HepG2 (cell line): ENCODE results near the gene SFXN2. TPM values are rescaled to one million over a fixed set of nuclear protein-coding genes. Genes with fewer than 3 reads are reported as not detected.
A peak's percentile ranks its signal among the peaks of the same experiment; 100 is the strongest.

Experiments used
- BHLHE40 ChIP-seq: IDR thresholded peaks from 2 replicates; pipeline ENCODE4 v1.6.1; 2011; ENCODE audit warnings: low read length, improper control_type of control experiment
- ELF4 ChIP-seq: sonication (generic); formaldehyde crosslinking; IDR thresholded peaks from 2 replicates; pipeline ENCODE4 v1.5.0; 2020; ENCODE audit warnings: missing genetic modification reagents, mild to moderate bottlenecking, moderate library complexity, borderline replicate concordance
- KAT7 ChIP-seq: IDR thresholded peaks from 2 replicates; pipeline ENCODE4 v1.6.1; 2018; ENCODE audit warnings: borderline replicate concordance, missing compliant biosample characterization
- MBNL3 ChIP-seq: fragments of 250-450 bp; sonication (Bioruptor Pico); conservative IDR thresholded peaks from 2 replicates; pipeline ENCODE4 v1.8.0; 2022; ENCODE audit warnings: mild to moderate bottlenecking, inconsistent platforms
- MYC ChIP-seq: sonication (generic); formaldehyde crosslinking; IDR thresholded peaks from 2 replicates; pipeline ENCODE4 v1.9.0; 2021; ENCODE audit warnings: missing genetic modification reagents, borderline replicate concordance
- PCBP2 ChIP-seq: fragments of 200-400 bp; formaldehyde crosslinking; optimal IDR thresholded peaks from 2 replicates; pipeline ENCODE3; 2018; ENCODE audit warnings: low read length, low read depth; ENCODE audit not compliant: poor library complexity, severe bottlenecking
- PRDM15 ChIP-seq: sonication (generic); formaldehyde crosslinking; IDR thresholded peaks from 2 replicates; pipeline ENCODE4 v1.4.0; 2020; ENCODE audit warnings: missing genetic modification reagents
- SNAPC2 ChIP-seq: sonication (generic); formaldehyde crosslinking; IDR thresholded peaks from 2 replicates; pipeline ENCODE4 v1.8.1; 2022; ENCODE audit warnings: mild to moderate bottlenecking, missing genetic modification reagents
- TCF12 ChIP-seq, 2 experiments: fragments of 450-650 bp in 1 of 2; sonication (generic) in 1 of 2; formaldehyde crosslinking in 1 of 2; IDR thresholded peaks; 2 replicates each; pipeline versions ENCODE4 v1.6.1 to v1.8.0; 2017 to 2022; ENCODE audit warnings: antibody characterized with exemption in 1 of 2, mild to moderate bottlenecking in 1 of 2, missing genetic modification reagents in 1 of 2, moderate library complexity in 1 of 2
- TCF7 ChIP-seq: sonication (generic); IDR thresholded peaks from 2 replicates; pipeline ENCODE4 v1.6.1; 2016; ENCODE audit warnings: antibody characterized with exemption, low read depth
- TEF ChIP-seq: sonication (generic); formaldehyde crosslinking; IDR thresholded peaks from 2 replicates; pipeline ENCODE4 v1.5.0; 2020; ENCODE audit warnings: missing genetic modification reagents
- TFDP2 ChIP-seq: sonication (generic); formaldehyde crosslinking; IDR thresholded peaks from 2 replicates; pipeline ENCODE4 v1.4.0; 2020; ENCODE audit warnings: missing genetic modification reagents
- THYN1 ChIP-seq: sonication (generic); formaldehyde crosslinking; IDR thresholded peaks from 2 replicates; pipeline ENCODE4 v1.8.1; 2023; ENCODE audit warnings: low read depth, mild to moderate bottlenecking, moderate library complexity, missing genetic modification reagents, borderline replicate concordance
- ZNF34 ChIP-seq: sonication (generic); formaldehyde crosslinking; IDR thresholded peaks from 2 replicates; pipeline ENCODE4 v1.4.0; 2020; ENCODE audit warnings: mild to moderate bottlenecking, missing genetic modification reagents, borderline replicate concordance
- ZNF354B ChIP-seq: sonication (generic); formaldehyde crosslinking; IDR thresholded peaks from 2 replicates; pipeline ENCODE4 v1.8.0; 2022; ENCODE audit warnings: mild to moderate bottlenecking, missing genetic modification reagents
- ZNF577 ChIP-seq: sonication (generic); formaldehyde crosslinking; IDR thresholded peaks from 2 replicates; pipeline ENCODE4 v1.4.0; 2020; ENCODE audit warnings: mild to moderate bottlenecking, low read depth, missing genetic modification reagents, borderline replicate concordance
- ZNF589 ChIP-seq: sonication (generic); formaldehyde crosslinking; conservative IDR thresholded peaks from 2 replicates; pipeline ENCODE4 v1.8.0; 2022; ENCODE audit warnings: mild to moderate bottlenecking, moderate library complexity, missing genetic modification reagents
- ZNF746 ChIP-seq: sonication (generic); formaldehyde crosslinking; IDR thresholded peaks from 2 replicates; pipeline ENCODE4 v1.8.0; 2022; ENCODE audit warnings: mild to moderate bottlenecking, missing genetic modification reagents
- ZNF839 ChIP-seq: sonication (generic); formaldehyde crosslinking; IDR thresholded peaks from 2 replicates; pipeline ENCODE4 v1.4.0; 2020; ENCODE audit warnings: missing genetic modification reagents, mild to moderate bottlenecking, borderline replicate concordance
- ZXDC ChIP-seq: sonication (generic); formaldehyde crosslinking; IDR thresholded peaks from 2 replicates; pipeline ENCODE4 v1.5.0; 2020; ENCODE audit warnings: mild to moderate bottlenecking, missing genetic modification reagents
- polyA plus RNA-seq, 8 experiments: library from polyadenylated mRNA; depleted of rRNA in 3 of 8; stranded (reverse) in 7 of 8; unstranded in 1 of 8; fragments of >200 nt; fragmentation: Illumina TruSeq in 4 of 8; extraction: Trizol in 4 of 8; gene quantifications; 2 replicates each; pipeline versions ENCODE4 v1.2.1 to v1.2.3, GENCODE V29; 2011 to 2016; ENCODE audit warnings: low read depth in 4 of 8, missing spikeins in 1 of 8, mixed read lengths in 1 of 8; ENCODE audit not compliant: insufficient read depth in 1 of 8
- total RNA-seq, 5 experiments: library from RNA; depleted of rRNA; stranded (reverse); fragments of >200 nt; fragmentation: Illumina TruSeq; extraction: Trizol; gene quantifications; 2 replicates each; pipeline ENCODE4 v1.2.3, GENCODE V29; 2016; ENCODE audit warnings: low read depth in 1 of 5

SFXN2 gene
- total and polyA plus RNA-seq, 2 of the 13 experiments (the other 11 are each of a cell fraction or from before 2014, with no cell fraction given): 12.8 to 21.1 TPM

GRCh38 chr10:102714621-102715455, at the start of gene SFXN2 (continued):
- TF ChIP-seq PRDM15 (CRISPR knock-in tag): no peak
- TF ChIP-seq ZXDC: peak; percentile 1; the same call in 1 of the 2 replicates
- no peak for TF ChIP-seq ELF4 (CRISPR knock-in tag)
- TF ChIP-seq TEF (CRISPR knock-in tag): no peak
- peak; percentile 92; the same call in 1 of the 2 replicates for TF ChIP-seq MYC (CRISPR knock-in tag)
- no peak for TF ChIP-seq ZNF354B (CRISPR knock-in tag)
- TF ChIP-seq PCBP2: no peak
- no peak for TF ChIP-seq THYN1 (CRISPR knock-in tag)
- no peak for TF ChIP-seq ZNF746 (CRISPR knock-in tag)
- no peak for TF ChIP-seq ZNF577 (CRISPR knock-in tag)
- TF ChIP-seq TCF7: no peak
- peak; percentile 43; the same call in 1 of the 2 replicates for TF ChIP-seq KAT7 (CRISPR knock-in tag)
- no peak; the same call in 1 of the 2 replicates for TF ChIP-seq ZNF589 (CRISPR knock-in tag)
- TF ChIP-seq TCF12 (IDR thresholded peaks at IDR 0.05): no peak
- no peak for TF ChIP-seq TCF12 (CRISPR knock-in tag; IDR thresholded peaks at IDR 0.05)
- no peak for TF ChIP-seq MBNL3 (CRISPR knock-in tag)
- TF ChIP-seq ZNF839: 0 out of 2 replicates have a peak, but pooled peaks have one; percentile 64
- TF ChIP-seq ZNF34 (CRISPR knock-in tag): no peak
- TF ChIP-seq SNAPC2 (CRISPR knock-in tag): no peak
- no peak for TF ChIP-seq TFDP2
- no peak for TF ChIP-seq BHLHE40
